ENCODE results near the gene TMTC1. TPM values are rescaled to one million over a fixed set of nuclear protein-coding genes. Genes with fewer than 3 reads are reported as not detected.

Gene TMTC1
- total and polyA plus RNA-seq, 2 experiments from 2014 or later: 4.8 to 24.3 TPM

DNA sequence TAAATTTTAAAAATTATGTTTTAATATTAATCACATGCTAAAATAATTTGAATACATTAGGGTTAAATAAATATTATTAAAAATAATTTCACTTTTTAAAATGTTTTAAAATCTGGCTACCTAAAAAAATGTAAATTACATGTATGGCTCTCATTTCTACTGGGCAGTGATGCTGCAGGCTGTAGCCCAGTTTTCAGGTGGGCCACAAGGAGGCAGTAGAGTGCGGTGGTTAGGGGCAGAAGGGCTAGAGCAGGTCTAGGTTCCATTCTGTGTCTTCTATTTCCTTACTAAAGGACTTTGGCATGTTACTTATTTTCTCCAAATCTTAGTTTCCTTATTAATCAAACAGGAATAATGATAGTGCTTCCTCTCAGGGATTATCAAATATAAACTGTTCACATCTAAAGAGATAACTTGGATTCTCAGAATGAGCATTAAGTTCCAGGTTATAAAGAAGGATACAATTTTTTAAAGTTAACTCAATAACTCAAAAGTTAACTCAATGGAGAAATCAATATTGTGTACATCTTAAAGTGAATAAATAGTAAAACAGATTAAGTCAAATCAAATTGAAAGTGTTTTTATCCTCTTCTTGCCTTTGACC is 231.3 kb downstream of the TMTC1 start:
- Mint-ChIP-seq H3K27me3 (ENCODE audit: insufficient read depth, low read depth, poor library complexity) (no peaks in the 10 kb centered on the region), H3K9me3 (no peaks in the 10 kb centered on the region), H3K36me3 (ENCODE audit: low read depth) (peaks cover 31% of the 10 kb centered on the region), H3K27ac (no peak overlapping the region), H3K4me1 (peaks cover 15% of the 10 kb centered on the region), H3K4me3 (no peak overlapping the region)
- no peak overlapping the region for H3K27ac ChIP-seq (ENCODE audit: low read depth)
- H3K4me3 ChIP-seq: no peak overlapping the region
- no peaks in the 10 kb centered on the region for H3K9me2 ChIP-seq (ENCODE audit: insufficient read depth)
- no peaks in the 10 kb centered on the region for H3K36me3 ChIP-seq (ENCODE audit: insufficient read depth)
- peak; percentile 76 for DNase-seq (ENCODE audit: low spot score)
- H4K20me1 ChIP-seq (replicated peaks; ENCODE audit: insufficient read depth): no peaks in the 10 kb centered on the region
- H2AFZ ChIP-seq: no peak overlapping the region
- TF ChIP-seq EZH2 (IDR thresholded peaks at IDR 0.05; ENCODE audit: low read depth, unreplicated experiment): no peak
- TF ChIP-seq, protein P1, sequence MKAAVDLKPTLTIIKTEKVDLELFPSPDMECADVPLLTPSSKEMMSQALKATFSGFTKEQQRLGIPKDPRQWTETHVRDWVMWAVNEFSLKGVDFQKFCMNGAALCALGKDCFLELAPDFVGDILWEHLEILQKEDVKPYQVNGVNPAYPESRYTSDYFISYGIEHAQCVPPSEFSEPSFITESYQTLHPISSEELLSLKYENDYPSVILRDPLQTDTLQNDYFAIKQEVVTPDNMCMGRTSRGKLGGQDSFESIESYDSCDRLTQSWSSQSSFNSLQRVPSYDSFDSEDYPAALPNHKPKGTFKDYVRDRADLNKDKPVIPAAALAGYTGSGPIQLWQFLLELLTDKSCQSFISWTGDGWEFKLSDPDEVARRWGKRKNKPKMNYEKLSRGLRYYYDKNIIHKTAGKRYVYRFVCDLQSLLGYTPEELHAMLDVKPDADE (IDR thresholded peaks at IDR 0.05): no peak
- TF ChIP-seq, protein P2, sequence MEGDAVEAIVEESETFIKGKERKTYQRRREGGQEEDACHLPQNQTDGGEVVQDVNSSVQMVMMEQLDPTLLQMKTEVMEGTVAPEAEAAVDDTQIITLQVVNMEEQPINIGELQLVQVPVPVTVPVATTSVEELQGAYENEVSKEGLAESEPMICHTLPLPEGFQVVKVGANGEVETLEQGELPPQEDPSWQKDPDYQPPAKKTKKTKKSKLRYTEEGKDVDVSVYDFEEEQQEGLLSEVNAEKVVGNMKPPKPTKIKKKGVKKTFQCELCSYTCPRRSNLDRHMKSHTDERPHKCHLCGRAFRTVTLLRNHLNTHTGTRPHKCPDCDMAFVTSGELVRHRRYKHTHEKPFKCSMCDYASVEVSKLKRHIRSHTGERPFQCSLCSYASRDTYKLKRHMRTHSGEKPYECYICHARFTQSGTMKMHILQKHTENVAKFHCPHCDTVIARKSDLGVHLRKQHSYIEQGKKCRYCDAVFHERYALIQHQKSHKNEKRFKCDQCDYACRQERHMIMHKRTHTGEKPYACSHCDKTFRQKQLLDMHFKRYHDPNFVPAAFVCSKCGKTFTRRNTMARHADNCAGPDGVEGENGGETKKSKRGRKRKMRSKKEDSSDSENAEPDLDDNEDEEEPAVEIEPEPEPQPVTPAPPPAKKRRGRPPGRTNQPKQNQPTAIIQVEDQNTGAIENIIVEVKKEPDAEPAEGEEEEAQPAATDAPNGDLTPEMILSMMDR (conservative IDR thresholded peaks at IDR 0.05; ENCODE audit: low read depth in 2 of 2): peak; percentile 94 to 95
- H3K4me1 ChIP-seq (ENCODE audit: insufficient read depth): peaks cover 4% of the 10 kb centered on the region; the same call in 1 of the 2 replicates
- H3F3A ChIP-seq (replicated peaks; ENCODE audit: low read depth): no peaks in the 10 kb centered on the region
- H3K27me3 ChIP-seq (ENCODE audit: insufficient read depth): no peaks in the 10 kb centered on the region
- no peaks in the 10 kb centered on the region for H3K79me2 ChIP-seq (replicated peaks; ENCODE audit: insufficient read depth)
- peak; percentile 94 for ATAC-seq
- no peak overlapping the region for H3K4me2 ChIP-seq

DNA sequence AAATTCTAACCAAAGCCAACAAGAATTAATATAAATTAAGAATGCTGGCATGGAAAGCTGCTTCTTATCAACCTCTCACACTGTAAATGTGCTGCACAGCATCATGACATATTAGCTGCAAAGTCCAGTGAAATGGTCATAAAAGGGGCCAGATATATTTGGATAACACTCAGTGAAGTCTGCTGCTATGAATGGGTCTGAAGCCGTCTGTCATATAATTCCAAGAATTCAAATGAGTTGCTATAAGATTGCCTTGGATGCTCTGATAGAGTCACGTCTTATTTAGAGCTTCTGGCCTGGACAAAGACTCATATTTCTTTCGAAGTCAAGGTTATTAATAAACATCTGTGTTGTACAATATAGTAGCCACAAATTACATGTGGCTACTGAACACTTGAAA is 231.9 kb downstream of the TMTC1 start:
- Mint-ChIP-seq H3K9me3 (no peaks in the 10 kb centered on the region), H3K27me3 (ENCODE audit: insufficient read depth, low read depth, poor library complexity) (no peaks in the 10 kb centered on the region), H3K4me1 (peaks cover 20% of the 10 kb centered on the region)
- TF ChIP-seq, protein P1 (IDR thresholded peaks at IDR 0.05): no peak
- TF ChIP-seq ZNF331 (CRISPR knock-in tag; IDR thresholded peaks at IDR 0.05; ENCODE audit: low read depth) (no peak), JUNB (IDR thresholded peaks at IDR 0.05; ENCODE audit: unreplicated experiment) (no peak), CREB1 (CRISPR knock-in tag; IDR thresholded peaks at IDR 0.05; ENCODE audit: low read depth) (no peak), ZNF114 (CRISPR knock-in tag; IDR thresholded peaks at IDR 0.05) (no peak), EZH2 (IDR thresholded peaks at IDR 0.05; ENCODE audit: low read depth, unreplicated experiment) (no peak), REST (IDR thresholded peaks at IDR 0.05; ENCODE audit: unreplicated experiment) (no peak), POLR2AphosphoS5 (IDR thresholded peaks at IDR 0.05; ENCODE audit: low read depth) (no peak)
- TF ChIP-seq, protein P2 (conservative IDR thresholded peaks at IDR 0.05; ENCODE audit: low read depth in 2 of 2): no peak

More for the DNA sequence above, 231.9 kb downstream of the TMTC1 start:
- Mint-ChIP-seq H3K27ac (no peak overlapping the region), H3K4me3 (no peak overlapping the region), H3K36me3 (ENCODE audit: low read depth) (peaks cover 27% of the 10 kb centered on the region)
- H3F3A ChIP-seq (replicated peaks; ENCODE audit: low read depth): no peaks in the 10 kb centered on the region
- no peaks in the 10 kb centered on the region for H3K36me3 ChIP-seq (ENCODE audit: insufficient read depth)
- no peaks in the 10 kb centered on the region for H3K27me3 ChIP-seq (ENCODE audit: insufficient read depth)
- H3K9me2 ChIP-seq (ENCODE audit: insufficient read depth): no peaks in the 10 kb centered on the region
- H3K79me2 ChIP-seq (replicated peaks; ENCODE audit: insufficient read depth): no peaks in the 10 kb centered on the region
- no peak overlapping the region for H2AFZ ChIP-seq
- DNase-seq (ENCODE audit: low spot score) (no peak), ATAC-seq (no peak)
- H3K4me1 ChIP-seq (ENCODE audit: insufficient read depth): peaks cover 6% of the 10 kb centered on the region; the same call in 1 of the 2 replicates
- H4K20me1 ChIP-seq (replicated peaks; ENCODE audit: insufficient read depth): no peaks in the 10 kb centered on the region
- H3K4me3 ChIP-seq: no peak overlapping the region
- H3K4me2 ChIP-seq: no peak overlapping the region
- no peak overlapping the region for H3K27ac ChIP-seq (ENCODE audit: low read depth)
